AG09309 (cell line): ENCODE results near the gene EIF4G2.

Experiments used
- DNase-seq: peaks from one replicate; pipeline ENCODE4 v3.0.0-alpha.2; 2010; ENCODE audit warnings: low read depth
- H3K4me3 ChIP-seq: 2 replicates; pipeline ENCODE4 v1.5.1; 2011; ENCODE audit warnings: mild to moderate bottlenecking, low read depth, low read length, moderate library complexity; ENCODE audit not compliant: control insufficient read depth
- TF ChIP-seq, protein P1 (sequence below): IDR thresholded peaks from 2 replicates; pipeline ENCODE4 v1.5.1; 2011; ENCODE audit warnings: mild to moderate bottlenecking, low read depth, low read length, inconsistent platforms; ENCODE audit not compliant: insufficient read depth, control insufficient read depth; ENCODE audit errors: missing control alignments

The EIF4G2 gene

DNA sequence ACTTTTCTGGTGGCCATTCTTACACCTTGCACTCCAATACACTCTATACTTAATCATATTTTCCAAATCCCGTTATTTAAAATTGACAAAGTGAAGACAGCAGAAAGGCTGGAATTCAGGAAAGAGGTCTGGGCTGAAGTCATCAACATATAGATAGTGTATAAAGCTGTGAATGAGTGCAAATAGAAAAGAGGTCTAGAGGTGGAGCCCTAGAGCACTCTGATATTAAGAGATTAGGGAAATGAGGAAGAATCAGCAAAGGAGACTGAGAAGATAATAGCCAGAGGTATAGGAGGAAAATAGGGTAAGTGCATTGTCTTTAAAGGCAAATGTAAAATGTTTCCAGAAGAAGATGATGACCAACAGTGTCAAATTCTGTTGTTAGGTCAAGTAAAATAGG, 49.8 kb downstream of the EIF4G2 start:
- TF ChIP-seq, protein P1, sequence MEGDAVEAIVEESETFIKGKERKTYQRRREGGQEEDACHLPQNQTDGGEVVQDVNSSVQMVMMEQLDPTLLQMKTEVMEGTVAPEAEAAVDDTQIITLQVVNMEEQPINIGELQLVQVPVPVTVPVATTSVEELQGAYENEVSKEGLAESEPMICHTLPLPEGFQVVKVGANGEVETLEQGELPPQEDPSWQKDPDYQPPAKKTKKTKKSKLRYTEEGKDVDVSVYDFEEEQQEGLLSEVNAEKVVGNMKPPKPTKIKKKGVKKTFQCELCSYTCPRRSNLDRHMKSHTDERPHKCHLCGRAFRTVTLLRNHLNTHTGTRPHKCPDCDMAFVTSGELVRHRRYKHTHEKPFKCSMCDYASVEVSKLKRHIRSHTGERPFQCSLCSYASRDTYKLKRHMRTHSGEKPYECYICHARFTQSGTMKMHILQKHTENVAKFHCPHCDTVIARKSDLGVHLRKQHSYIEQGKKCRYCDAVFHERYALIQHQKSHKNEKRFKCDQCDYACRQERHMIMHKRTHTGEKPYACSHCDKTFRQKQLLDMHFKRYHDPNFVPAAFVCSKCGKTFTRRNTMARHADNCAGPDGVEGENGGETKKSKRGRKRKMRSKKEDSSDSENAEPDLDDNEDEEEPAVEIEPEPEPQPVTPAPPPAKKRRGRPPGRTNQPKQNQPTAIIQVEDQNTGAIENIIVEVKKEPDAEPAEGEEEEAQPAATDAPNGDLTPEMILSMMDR: peak; percentile 6
- no peak for DNase-seq
- no peak overlapping the region for H3K4me3 ChIP-seq

DNA sequence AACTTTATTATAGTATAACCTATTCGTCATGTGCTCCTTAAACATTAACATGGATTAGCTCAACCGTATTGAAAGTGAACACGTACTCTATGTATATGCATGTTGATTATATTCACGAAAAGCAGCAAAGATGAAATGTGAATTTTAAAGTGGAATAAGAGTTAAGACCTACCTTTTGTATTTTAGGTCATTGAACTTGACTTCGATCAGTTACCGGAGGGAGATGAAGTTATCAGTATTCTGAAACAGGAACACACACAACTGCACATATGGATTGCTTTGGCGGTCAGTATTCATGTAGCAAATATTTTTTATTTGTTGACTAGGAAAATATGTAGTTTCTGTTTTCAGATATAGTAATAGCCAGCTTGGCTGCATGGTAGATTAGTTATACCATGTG, 56.2 kb downstream of the EIF4G2 start:
- no peak for DNase-seq
- no peak overlapping the region; the same call in 1 of the 2 replicates for H3K4me3 ChIP-seq
- TF ChIP-seq, protein P1: no peak

DNA sequence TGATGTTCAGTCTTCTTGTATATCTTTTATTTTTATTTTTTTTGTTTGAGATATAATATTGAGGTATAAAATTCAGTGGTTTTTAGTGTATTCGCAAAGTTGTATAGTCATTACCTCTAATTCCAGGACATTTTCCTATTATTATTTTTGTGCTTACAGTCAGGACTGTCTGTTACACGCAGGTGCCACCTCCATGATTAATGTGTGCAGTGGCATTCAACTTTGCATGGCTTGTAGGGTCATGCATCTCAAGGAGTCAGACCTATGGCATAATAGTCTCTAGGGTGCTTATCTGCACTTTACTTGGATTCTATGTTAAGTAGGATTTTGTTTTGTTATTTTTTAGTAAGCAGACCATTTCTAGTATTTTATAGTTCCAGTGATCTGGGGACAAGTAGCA, 56.7 kb downstream of the EIF4G2 start:
- TF ChIP-seq, protein P1: no peak
- H3K4me3 ChIP-seq: peak overlapping the region; percentile 84
- DNase-seq: no peak

DNA sequence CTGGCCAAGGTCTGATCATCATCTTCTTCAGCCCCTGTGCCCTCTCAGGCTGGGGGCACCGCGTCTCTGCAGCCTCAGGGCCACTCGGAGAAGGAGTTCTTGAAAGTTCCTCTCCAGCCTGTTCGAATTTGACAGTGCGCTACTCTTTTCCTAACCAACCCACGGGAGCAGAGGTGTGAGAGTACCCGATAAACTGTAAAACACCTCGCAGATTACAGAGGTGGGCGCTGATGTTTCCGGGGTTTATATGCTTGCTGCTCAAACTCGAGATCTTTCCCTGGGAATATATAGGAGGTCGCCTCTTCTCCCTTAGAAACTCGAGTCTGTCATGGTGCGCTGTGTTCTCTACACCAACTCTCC, 57.2 kb downstream of the EIF4G2 start:
- TF ChIP-seq, protein P1: no peak
- DNase-seq: no peak
- H3K4me3 ChIP-seq: peak overlapping the region; percentile 84

DNA sequence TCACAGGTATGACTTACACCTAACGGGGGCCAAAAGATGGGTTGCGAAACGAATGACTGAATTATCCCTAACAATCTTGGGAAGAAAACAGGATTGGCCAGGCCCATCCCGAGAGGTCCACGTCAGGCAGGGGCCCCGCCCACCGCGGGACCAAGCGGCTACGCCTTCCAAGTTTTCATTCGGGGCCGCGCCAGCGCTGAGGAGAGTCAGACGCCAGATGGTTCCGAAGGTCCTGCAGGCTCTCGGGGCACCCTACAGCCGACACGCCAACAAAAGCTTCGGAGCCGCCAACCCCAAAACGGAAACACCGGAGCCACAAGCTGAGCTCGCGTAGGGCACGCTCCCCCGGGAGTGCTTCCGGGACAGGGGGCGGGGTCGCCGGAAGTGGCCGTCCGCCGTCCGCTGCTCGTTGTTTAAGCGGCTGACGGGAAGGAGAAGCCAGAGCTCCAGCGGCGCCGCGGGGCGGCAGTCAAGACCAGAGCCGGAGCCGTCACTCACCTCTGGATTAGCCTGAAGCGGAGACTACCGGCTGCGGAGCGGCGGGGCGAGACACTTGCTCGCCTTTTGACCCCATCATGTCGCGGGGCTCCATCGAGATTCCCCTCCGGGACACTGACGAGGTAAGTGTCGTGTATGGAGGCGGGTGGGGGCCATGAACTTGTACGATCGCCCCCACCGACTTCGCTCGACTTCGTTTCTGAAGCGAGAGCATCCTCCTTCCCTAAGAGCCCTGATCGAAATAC, 57.7 kb downstream of the EIF4G2 start, which contains the start of gene CTR9:
CTR9 (plus strand) TSS at position 409 of the 743 bp plus-strand sequence; CDS start at position 576, 167 bp downstream.
- TF ChIP-seq, protein P1: peak; percentile 28
- H3K4me3 ChIP-seq: peak within 1 kb of the TSS; percentile 84
- DNase-seq: peak; percentile 63

DNA sequence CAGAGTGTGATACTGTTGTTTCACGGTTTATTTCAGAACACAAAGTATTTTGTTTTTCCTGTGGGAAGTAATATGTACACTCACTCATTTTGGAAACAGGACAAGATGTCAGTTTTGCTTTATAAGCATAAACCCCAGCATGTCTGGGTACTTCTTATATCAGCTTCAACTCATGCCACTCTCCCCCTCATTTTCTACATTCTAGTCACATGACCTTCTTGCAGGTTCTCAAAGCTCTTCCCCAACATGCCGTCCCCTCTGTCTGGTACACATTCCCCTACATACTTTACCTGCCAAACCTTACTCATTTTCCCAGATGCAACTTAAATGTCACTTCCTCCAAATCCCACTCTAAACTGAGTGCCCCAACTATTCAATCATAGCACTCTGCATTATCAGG, 59.2 kb downstream of the EIF4G2 start:
- TF ChIP-seq, protein P1: no peak
- H3K4me3 ChIP-seq: no peak overlapping the region
- no peak for DNase-seq
